Natural killer cell (primary cell): ENCODE measurements around the gene KAZN. TPM values are rescaled to one million over a fixed set of nuclear protein-coding genes. Genes with fewer than 3 reads are reported as not detected.

Experiments used
- ATAC-seq, 3 donors: fragments of 150-1000 bp in 2 of 3; fragments of 200-7000 bp in 1 of 3; cut with Tn5 transposase; 1 replicate in 1 of 3; 2 replicates in 2 of 3; pipeline ENCODE4 v1.10.0; 2021; ENCODE audit warnings: mild to moderate bottlenecking in 2 of 3, moderate library complexity in 2 of 3
- DNase-seq, 2 donors: peaks; one replicate each; pipeline versions ENCODE4 v3.0.0 to v3.0.0-alpha.2; 2013 to 2021; ENCODE audit warnings: mixed read lengths in 1 of 2
- H3K27ac ChIP-seq: one replicate; pipeline ENCODE4 v1.5.1; 2013; ENCODE audit warnings: mild to moderate bottlenecking, low read length
- H3K27me3 ChIP-seq: one replicate; pipeline ENCODE4 v1.6.1; 2013; ENCODE audit warnings: low read length; ENCODE audit not compliant: control insufficient read depth, insufficient read depth
- H3K36me3 ChIP-seq: one replicate; pipeline ENCODE4 v1.6.1; 2013; ENCODE audit warnings: low read length; ENCODE audit not compliant: control insufficient read depth, insufficient read depth
- H3K4me1 ChIP-seq: one replicate; pipeline ENCODE4 v1.6.1; 2013; ENCODE audit warnings: low read length; ENCODE audit not compliant: control insufficient read depth, insufficient read depth
- H3K4me3 ChIP-seq: one replicate; pipeline ENCODE4 v1.5.1; 2013; ENCODE audit warnings: low read length
- H3K9me3 ChIP-seq: one replicate; pipeline ENCODE4 v1.6.1; 2013; ENCODE audit warnings: low read length; ENCODE audit not compliant: control insufficient read depth, insufficient read depth
- H3K27ac Mint-ChIP-seq, 2 donors: one replicate each; pipeline ENCODE4 v1.8.0; 2022; ENCODE audit warnings: mild to moderate bottlenecking in 2 of 2, mixed read lengths in 2 of 2, moderate library complexity in 1 of 2
- H3K27me3 Mint-ChIP-seq, 2 donors: one replicate each; pipeline ENCODE4 v1.8.0; 2022; ENCODE audit warnings: low read depth in 2 of 2, mixed read lengths in 2 of 2
- H3K36me3 Mint-ChIP-seq: one replicate; pipeline ENCODE4 v1.8.0; 2022; ENCODE audit warnings: mixed read lengths
- H3K4me1 Mint-ChIP-seq, 2 donors: one replicate each; pipeline ENCODE4 v1.8.0; 2022; ENCODE audit warnings: mixed read lengths in 2 of 2
- H3K4me3 Mint-ChIP-seq: one replicate; pipeline ENCODE4 v1.8.0; 2022; ENCODE audit warnings: mild to moderate bottlenecking, moderate library complexity, mixed read lengths
- H3K9me3 Mint-ChIP-seq, 2 donors: one replicate each; pipeline ENCODE4 v1.8.0; 2022; ENCODE audit warnings: mixed read lengths in 2 of 2
- CTCF ChIP-seq: fragments of 200-600 bp; IDR thresholded peaks from one replicate; pipeline ENCODE4 v1.8.0; 2022; ENCODE audit warnings: antibody characterized with exemption
- WGBS: methylation state at CpG from one replicate; pipeline ENCODE4 v1.1.7; 2013; ENCODE audit warnings: missing lambda C conversion rate; ENCODE audit not compliant: insufficient coverage; 5-methylcytosine and 5-hydroxymethylcytosine counted together
- intact Hi-C: fragments of 100-400 bp; cut with micrococcal nuclease; formaldehyde crosslinking; loops from one replicate; pipeline ENCODE4 v1.14.2; 2022
- total RNA-seq, 4 donors: library from RNA; stranded (reverse); fragments of 120-200 nt in 1 of 4; gene quantifications; one replicate each; pipeline versions ENCODE4 v1.2.3 to v1.2.4, GENCODE V29; 2013 to 2022

The KAZN gene
- total RNA-seq, 3 donors from 2014 or later (not counting 1 experiment from before 2014, with no cell fraction given) = 1.2 to 2.0 (median 1.7) TPM

- H3K36me3 ChIP-seq = no peaks in the 10 kb centered on the region
- no peaks in the 10 kb centered on the region for H3K4me1 ChIP-seq
- no peaks in the 10 kb centered on the region for H3K9me3 ChIP-seq
- WGBS = 77% methylated on average over 18 of the region's 18 CpGs
- no peaks in the 10 kb centered on the region for H3K9me3 Mint-ChIP-seq
- H3K4me1 Mint-ChIP-seq = no peaks in the 10 kb centered on the region
- no peak overlapping the region for H3K4me3 ChIP-seq
- no peaks in the 10 kb centered on the region for H3K36me3 Mint-ChIP-seq
- no peak overlapping the region for H3K4me3 Mint-ChIP-seq
- no peak for DNase-seq
- no peak for ATAC-seq
- TF ChIP-seq CTCF = no peak
- intact Hi-C loops = no loop called here
- no peak overlapping the region for H3K27ac Mint-ChIP-seq
- H3K27me3 Mint-ChIP-seq = peaks cover 0 to 10% of the 10 kb centered on the region in 2 donors
- H3K27ac ChIP-seq = no peak overlapping the region
- H3K27me3 ChIP-seq = no peaks in the 10 kb centered on the region
Observed at GRCh38 chr1:14820295-14821085, 222.0 kb downstream of the KAZN start.

- no peaks in the 10 kb centered on the region for H3K36me3 ChIP-seq
- Mint-ChIP-seq H3K27me3 (peaks cover 0 to 10% of the 10 kb centered on the region in 2 donors), H3K36me3 (no peaks in the 10 kb centered on the region), H3K4me3 (no peak overlapping the region), H3K9me3 (no peaks in the 10 kb centered on the region), H3K4me1 (no peaks in the 10 kb centered on the region), H3K27ac (no peak overlapping the region)
- no peak for TF ChIP-seq CTCF
- H3K27ac ChIP-seq = no peak overlapping the region
- H3K4me1 ChIP-seq = no peaks in the 10 kb centered on the region
- WGBS = 93% methylated on average over 14 of the region's 14 CpGs
- intact Hi-C loops = no loop called here
- H3K4me3 ChIP-seq = no peak overlapping the region
- no peak for DNase-seq
- no peaks in the 10 kb centered on the region for H3K9me3 ChIP-seq
- no peaks in the 10 kb centered on the region for H3K27me3 ChIP-seq
- ATAC-seq = no peak
Observed at GRCh38 chr1:14822493-14822892, 224.0 kb downstream of the KAZN start.

GRCh38 chr1:14822996-14823395, 224.5 kb downstream of the KAZN start:
- Mint-ChIP-seq H3K4me3 (no peak overlapping the region), H3K27ac (no peak overlapping the region), H3K4me1 (no peaks in the 10 kb centered on the region), H3K36me3 (no peaks in the 10 kb centered on the region), H3K27me3 (peaks cover 0 to 10% of the 10 kb centered on the region in 2 donors), H3K9me3 (no peaks in the 10 kb centered on the region)
- DNase-seq (no peak), ATAC-seq (no peak)
- no peaks in the 10 kb centered on the region for H3K4me1 ChIP-seq
- H3K4me3 ChIP-seq = no peak overlapping the region
- TF ChIP-seq CTCF = no peak
- H3K9me3 ChIP-seq = no peaks in the 10 kb centered on the region
- WGBS = 81% methylated on average over 14 of the region's 14 CpGs
- intact Hi-C loops = no loop called here
- H3K27ac ChIP-seq = no peak overlapping the region
- no peaks in the 10 kb centered on the region for H3K36me3 ChIP-seq
- H3K27me3 ChIP-seq = no peaks in the 10 kb centered on the region
